ENCODE measurements around the gene NUDT8. TPM values are rescaled to one million over a fixed set of nuclear protein-coding genes. Genes with fewer than 3 reads are reported as not detected.
A peak's percentile ranks its signal among the peaks of the same experiment; 100 is the strongest.

NUDT8 gene
- total and polyA plus RNA-seq, 9 of the 15 experiments (the other 6 are each of a cell fraction or from before 2014, with no cell fraction given), result 0.23 to 27.8 (median 5.0) TPM

DNA sequence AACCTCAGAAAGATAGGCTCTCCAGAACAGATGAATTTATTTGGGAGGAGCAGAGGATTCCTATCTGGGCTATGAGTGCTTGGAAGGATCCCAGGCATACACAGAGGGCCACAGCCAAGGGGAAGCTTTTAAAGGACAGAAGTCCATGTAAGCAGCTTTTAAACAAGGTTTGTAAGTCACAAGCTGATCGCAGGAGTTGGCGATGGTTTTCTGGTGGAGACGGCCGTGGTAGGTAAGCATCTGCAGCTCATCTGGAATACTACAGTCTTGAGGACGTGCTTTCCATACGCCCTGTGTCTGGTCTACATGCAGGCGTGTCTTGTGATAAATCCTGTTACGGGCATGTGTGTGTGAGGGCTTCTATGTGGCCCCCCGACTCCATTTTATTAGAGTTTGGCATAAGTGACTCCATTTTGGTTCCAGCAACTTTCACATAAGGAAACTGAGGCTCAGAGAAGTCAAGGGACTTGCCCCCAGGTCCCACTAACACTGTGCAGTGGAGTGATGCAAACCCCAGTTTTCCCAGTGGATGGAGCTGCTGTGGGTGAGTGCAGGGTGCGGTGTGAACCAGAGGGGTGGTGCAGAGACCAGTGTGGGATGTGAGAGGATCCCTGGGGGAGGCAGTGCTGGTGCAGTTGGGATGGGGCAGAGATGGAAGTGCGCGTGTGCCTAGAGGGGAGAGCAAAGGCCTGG, 32.6 kb upstream of the NUDT8 start:
- BruUV-seq (replicated peaks), result no TSS peak
- CTCF ChIA-PET (ENCODE audit: low intra/inter-chr PET ratio), result no interaction called here
- no peak overlapping the region for H3K4me2 ChIP-seq (ENCODE audit: insufficient read depth, low read length)
- H2AFZ ChIP-seq (ENCODE audit: low read depth, low read length), result no peak overlapping the region
- FAIRE-seq, result no peak
- no peaks in the 10 kb centered on the region for H3K9me1 ChIP-seq (ENCODE audit: control insufficient read depth, insufficient read depth, low read length)
- no peak overlapping the region for H3K27ac ChIP-seq (ENCODE audit: extremely low read depth, low read depth, low read length)
- H3K79me2 ChIP-seq (ENCODE audit: control insufficient read depth, insufficient read depth, low read length), result no peaks in the 10 kb centered on the region
- 3% methylated on average over 12 of the region's 12 CpGs for WGBS (ENCODE audit: insufficient coverage, low coverage, missing lambda C conversion rate)
- H3K4me1 ChIP-seq (replicated peaks in 1 of 2; ENCODE audit: control insufficient read depth in 2 of 2, insufficient read depth in 2 of 2, low read length in 2 of 2), result peaks cover 0 to 19% of the 10 kb centered on the region in 2 experiments; a peak in 2 of 5 replicates
- H3K9ac ChIP-seq (ENCODE audit: insufficient read depth in 1 of 2, low read depth in 2 of 2, low read length in 2 of 2), result no peak overlapping the region
- intact Hi-C loops (cut with micrococcal nuclease) (no loop called here), in situ Hi-C loops (cut with MboI) (loop anchor here (10.0 kb wide), 1 partner anchor 133 kb away; no protein-coding TSS in a partner anchor)
- no peaks in the 10 kb centered on the region for H3K36me3 ChIP-seq (ENCODE audit: control insufficient read depth, insufficient read depth, low read length)
- POLR2A ChIA-PET, result interaction anchor here (0.6 kb wide), 1 partner anchor 80 kb away, joined by 3 read pairs; no protein-coding TSS in a partner anchor
- H3K9me3 ChIP-seq (replicated peaks; ENCODE audit: control insufficient read depth, insufficient read depth, low read depth, low read length), result no peaks in the 10 kb centered on the region
- no peak for ATAC-seq
- no peak overlapping the region for H3K4me3 ChIP-seq
- 0 out of 2 replicates have a peak, but pooled peaks cover 9% of the 10 kb centered on the region for H4K20me1 ChIP-seq (replicated peaks; ENCODE audit: control insufficient read depth, insufficient read depth, low read length)
- DNase-seq (ENCODE audit: extremely low read depth in 1 of 4, low spot score in 3 of 4), result peak in 2 of 4 experiments; percentile 2 to 4
- H3K27me3 ChIP-seq (ENCODE audit: control insufficient read depth in 2 of 2, insufficient read depth in 2 of 2, low read length in 2 of 2), result peaks cover 16 to 38% of the 10 kb centered on the region in 2 experiments; a peak in 3 of 5 replicates
- TF ChIP-seq, protein P1, sequence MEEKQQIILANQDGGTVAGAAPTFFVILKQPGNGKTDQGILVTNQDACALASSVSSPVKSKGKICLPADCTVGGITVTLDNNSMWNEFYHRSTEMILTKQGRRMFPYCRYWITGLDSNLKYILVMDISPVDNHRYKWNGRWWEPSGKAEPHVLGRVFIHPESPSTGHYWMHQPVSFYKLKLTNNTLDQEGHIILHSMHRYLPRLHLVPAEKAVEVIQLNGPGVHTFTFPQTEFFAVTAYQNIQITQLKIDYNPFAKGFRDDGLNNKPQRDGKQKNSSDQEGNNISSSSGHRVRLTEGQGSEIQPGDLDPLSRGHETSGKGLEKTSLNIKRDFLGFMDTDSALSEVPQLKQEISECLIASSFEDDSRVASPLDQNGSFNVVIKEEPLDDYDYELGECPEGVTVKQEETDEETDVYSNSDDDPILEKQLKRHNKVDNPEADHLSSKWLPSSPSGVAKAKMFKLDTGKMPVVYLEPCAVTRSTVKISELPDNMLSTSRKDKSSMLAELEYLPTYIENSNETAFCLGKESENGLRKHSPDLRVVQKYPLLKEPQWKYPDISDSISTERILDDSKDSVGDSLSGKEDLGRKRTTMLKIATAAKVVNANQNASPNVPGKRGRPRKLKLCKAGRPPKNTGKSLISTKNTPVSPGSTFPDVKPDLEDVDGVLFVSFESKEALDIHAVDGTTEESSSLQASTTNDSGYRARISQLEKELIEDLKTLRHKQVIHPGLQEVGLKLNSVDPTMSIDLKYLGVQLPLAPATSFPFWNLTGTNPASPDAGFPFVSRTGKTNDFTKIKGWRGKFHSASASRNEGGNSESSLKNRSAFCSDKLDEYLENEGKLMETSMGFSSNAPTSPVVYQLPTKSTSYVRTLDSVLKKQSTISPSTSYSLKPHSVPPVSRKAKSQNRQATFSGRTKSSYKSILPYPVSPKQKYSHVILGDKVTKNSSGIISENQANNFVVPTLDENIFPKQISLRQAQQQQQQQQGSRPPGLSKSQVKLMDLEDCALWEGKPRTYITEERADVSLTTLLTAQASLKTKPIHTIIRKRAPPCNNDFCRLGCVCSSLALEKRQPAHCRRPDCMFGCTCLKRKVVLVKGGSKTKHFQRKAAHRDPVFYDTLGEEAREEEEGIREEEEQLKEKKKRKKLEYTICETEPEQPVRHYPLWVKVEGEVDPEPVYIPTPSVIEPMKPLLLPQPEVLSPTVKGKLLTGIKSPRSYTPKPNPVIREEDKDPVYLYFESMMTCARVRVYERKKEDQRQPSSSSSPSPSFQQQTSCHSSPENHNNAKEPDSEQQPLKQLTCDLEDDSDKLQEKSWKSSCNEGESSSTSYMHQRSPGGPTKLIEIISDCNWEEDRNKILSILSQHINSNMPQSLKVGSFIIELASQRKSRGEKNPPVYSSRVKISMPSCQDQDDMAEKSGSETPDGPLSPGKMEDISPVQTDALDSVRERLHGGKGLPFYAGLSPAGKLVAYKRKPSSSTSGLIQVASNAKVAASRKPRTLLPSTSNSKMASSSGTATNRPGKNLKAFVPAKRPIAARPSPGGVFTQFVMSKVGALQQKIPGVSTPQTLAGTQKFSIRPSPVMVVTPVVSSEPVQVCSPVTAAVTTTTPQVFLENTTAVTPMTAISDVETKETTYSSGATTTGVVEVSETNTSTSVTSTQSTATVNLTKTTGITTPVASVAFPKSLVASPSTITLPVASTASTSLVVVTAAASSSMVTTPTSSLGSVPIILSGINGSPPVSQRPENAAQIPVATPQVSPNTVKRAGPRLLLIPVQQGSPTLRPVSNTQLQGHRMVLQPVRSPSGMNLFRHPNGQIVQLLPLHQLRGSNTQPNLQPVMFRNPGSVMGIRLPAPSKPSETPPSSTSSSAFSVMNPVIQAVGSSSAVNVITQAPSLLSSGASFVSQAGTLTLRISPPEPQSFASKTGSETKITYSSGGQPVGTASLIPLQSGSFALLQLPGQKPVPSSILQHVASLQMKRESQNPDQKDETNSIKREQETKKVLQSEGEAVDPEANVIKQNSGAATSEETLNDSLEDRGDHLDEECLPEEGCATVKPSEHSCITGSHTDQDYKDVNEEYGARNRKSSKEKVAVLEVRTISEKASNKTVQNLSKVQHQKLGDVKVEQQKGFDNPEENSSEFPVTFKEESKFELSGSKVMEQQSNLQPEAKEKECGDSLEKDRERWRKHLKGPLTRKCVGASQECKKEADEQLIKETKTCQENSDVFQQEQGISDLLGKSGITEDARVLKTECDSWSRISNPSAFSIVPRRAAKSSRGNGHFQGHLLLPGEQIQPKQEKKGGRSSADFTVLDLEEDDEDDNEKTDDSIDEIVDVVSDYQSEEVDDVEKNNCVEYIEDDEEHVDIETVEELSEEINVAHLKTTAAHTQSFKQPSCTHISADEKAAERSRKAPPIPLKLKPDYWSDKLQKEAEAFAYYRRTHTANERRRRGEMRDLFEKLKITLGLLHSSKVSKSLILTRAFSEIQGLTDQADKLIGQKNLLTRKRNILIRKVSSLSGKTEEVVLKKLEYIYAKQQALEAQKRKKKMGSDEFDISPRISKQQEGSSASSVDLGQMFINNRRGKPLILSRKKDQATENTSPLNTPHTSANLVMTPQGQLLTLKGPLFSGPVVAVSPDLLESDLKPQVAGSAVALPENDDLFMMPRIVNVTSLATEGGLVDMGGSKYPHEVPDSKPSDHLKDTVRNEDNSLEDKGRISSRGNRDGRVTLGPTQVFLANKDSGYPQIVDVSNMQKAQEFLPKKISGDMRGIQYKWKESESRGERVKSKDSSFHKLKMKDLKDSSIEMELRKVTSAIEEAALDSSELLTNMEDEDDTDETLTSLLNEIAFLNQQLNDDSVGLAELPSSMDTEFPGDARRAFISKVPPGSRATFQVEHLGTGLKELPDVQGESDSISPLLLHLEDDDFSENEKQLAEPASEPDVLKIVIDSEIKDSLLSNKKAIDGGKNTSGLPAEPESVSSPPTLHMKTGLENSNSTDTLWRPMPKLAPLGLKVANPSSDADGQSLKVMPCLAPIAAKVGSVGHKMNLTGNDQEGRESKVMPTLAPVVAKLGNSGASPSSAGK (IDR thresholded peaks at IDR 0.05), result no peak
- TF ChIP-seq ZZZ3 (IDR thresholded peaks at IDR 0.05), result no peak
- TF ChIP-seq RBM14 (IDR thresholded peaks at IDR 0.05; ENCODE audit: borderline replicate concordance, insufficient read depth, low read depth, low read length), result no peak
- no peak for TF ChIP-seq PHTF2 (CRISPR knock-in tag; IDR thresholded peaks at IDR 0.05)
- TF ChIP-seq, protein P2, sequence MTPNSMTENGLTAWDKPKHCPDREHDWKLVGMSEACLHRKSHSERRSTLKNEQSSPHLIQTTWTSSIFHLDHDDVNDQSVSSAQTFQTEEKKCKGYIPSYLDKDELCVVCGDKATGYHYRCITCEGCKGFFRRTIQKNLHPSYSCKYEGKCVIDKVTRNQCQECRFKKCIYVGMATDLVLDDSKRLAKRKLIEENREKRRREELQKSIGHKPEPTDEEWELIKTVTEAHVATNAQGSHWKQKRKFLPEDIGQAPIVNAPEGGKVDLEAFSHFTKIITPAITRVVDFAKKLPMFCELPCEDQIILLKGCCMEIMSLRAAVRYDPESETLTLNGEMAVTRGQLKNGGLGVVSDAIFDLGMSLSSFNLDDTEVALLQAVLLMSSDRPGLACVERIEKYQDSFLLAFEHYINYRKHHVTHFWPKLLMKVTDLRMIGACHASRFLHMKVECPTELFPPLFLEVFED (CRISPR knock-in tag; conservative IDR thresholded peaks at IDR 0.05), result no peak
- TF ChIP-seq JUND (IDR thresholded peaks at IDR 0.05; ENCODE audit: borderline replicate concordance, low read depth, low read length), result no peak
- no peak for TF ChIP-seq JUND (tag; IDR thresholded peaks at IDR 0.05; ENCODE audit: borderline replicate concordance, low read depth, low read length)
- TF ChIP-seq ESRRA (IDR thresholded peaks at IDR 0.05; ENCODE audit: borderline replicate concordance, low read depth), result no peak
- TF ChIP-seq TAL1 (IDR thresholded peaks at IDR 0.05), result no peak

Data from K562 (cell line).